Gastroesophageal sphincter (tissue), 3 donors: ENCODE measurements around the gene TNFRSF13B.
"Not testable (repeated sequence)": the region's sequence is repeated elsewhere in the genome, so short reads cannot be mapped to it uniquely, and the experiment has no call there.

ENCODE experiments used
- CTCF ChIP-seq, 4 experiments: fragments of 200-600 bp in 2 of 4; fragments of 450-650 bp in 2 of 4; sonication (generic) in 1 of 4; IDR thresholded peaks; one replicate each; pipeline ENCODE4 v1.5.1; 2017 to 2019; ENCODE audit warnings: antibody characterized with exemption in 4 of 4, mild to moderate bottlenecking in 2 of 4, moderate library complexity in 2 of 4
- POLR2A ChIP-seq, 2 donors: fragments of 450-650 bp; IDR thresholded peaks; one replicate each; pipeline ENCODE4 v1.6.1; 2017; ENCODE audit warnings: antibody characterized with exemption in 2 of 2, mild to moderate bottlenecking in 2 of 2, moderate library complexity in 1 of 2

- TF ChIP-seq CTCF, POLR2A (IDR thresholded peaks at IDR 0.05): not testable (repeated sequence)
These were observed 68.8 kb downstream of the TNFRSF13B start for GRCh38 chr17:16903070-16903469.
